ENCODE results near the gene IFT43.

DNA sequence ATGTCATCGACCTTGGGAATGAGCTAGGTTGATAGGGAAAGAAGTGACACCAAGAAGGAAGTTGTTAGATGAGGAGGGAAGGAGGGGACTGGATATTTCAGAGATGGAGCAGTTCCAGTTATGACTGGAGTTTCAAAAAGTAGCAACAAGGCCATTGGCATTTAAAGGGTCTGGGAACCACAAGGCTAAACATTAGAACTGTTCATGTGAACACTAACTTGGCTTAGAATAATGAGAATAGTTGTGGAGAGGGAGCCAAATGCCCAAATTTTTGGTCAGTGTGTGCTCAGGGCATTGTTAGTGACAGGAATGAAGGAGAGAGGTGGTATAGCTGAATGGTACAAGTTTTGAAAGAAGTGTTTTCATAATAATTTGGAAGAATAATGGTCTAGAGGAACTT lies 16.8 kb downstream of the IFT43 start:
- TF ChIP-seq MYC (IDR thresholded peaks at IDR 0.05; ENCODE audit: low read depth, low read length): no peak
- TF ChIP-seq, protein P1, sequence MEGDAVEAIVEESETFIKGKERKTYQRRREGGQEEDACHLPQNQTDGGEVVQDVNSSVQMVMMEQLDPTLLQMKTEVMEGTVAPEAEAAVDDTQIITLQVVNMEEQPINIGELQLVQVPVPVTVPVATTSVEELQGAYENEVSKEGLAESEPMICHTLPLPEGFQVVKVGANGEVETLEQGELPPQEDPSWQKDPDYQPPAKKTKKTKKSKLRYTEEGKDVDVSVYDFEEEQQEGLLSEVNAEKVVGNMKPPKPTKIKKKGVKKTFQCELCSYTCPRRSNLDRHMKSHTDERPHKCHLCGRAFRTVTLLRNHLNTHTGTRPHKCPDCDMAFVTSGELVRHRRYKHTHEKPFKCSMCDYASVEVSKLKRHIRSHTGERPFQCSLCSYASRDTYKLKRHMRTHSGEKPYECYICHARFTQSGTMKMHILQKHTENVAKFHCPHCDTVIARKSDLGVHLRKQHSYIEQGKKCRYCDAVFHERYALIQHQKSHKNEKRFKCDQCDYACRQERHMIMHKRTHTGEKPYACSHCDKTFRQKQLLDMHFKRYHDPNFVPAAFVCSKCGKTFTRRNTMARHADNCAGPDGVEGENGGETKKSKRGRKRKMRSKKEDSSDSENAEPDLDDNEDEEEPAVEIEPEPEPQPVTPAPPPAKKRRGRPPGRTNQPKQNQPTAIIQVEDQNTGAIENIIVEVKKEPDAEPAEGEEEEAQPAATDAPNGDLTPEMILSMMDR (IDR thresholded peaks at IDR 0.05; ENCODE audit: low read depth, low read length): no peak
- no peak for TF ChIP-seq POLR2A (IDR thresholded peaks at IDR 0.05; ENCODE audit: extremely low read depth, insufficient read length)
- TF ChIP-seq, protein P2, sequence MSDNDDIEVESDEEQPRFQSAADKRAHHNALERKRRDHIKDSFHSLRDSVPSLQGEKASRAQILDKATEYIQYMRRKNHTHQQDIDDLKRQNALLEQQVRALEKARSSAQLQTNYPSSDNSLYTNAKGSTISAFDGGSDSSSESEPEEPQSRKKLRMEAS (IDR thresholded peaks at IDR 0.05; ENCODE audit: low read depth, low read length): no peak

Measured in NB4 (cell line).